ENCODE results near the gene RPS6KL1.

RPS6KL1 gene

GRCh38 chr14:74886001-74886400 is 37.1 kb downstream of the RPS6KL1 start:
- TF ChIP-seq CTCF (IDR thresholded peaks at IDR 0.05; ENCODE audit: borderline replicate concordance, insufficient read depth, low read depth, low read length), result no peak
- H3K4me3 ChIP-seq (ENCODE audit: low read depth, low read length), result no peak overlapping the region

- H3K4me3 ChIP-seq (ENCODE audit: low read depth, low read length), result peak overlapping the region; percentile 74
- TF ChIP-seq CTCF (IDR thresholded peaks at IDR 0.05; ENCODE audit: borderline replicate concordance, insufficient read depth, low read depth, low read length), result no peak
These were observed 40.7 kb downstream of the RPS6KL1 start for GRCh38 chr14:74882103-74882920.

DNA sequence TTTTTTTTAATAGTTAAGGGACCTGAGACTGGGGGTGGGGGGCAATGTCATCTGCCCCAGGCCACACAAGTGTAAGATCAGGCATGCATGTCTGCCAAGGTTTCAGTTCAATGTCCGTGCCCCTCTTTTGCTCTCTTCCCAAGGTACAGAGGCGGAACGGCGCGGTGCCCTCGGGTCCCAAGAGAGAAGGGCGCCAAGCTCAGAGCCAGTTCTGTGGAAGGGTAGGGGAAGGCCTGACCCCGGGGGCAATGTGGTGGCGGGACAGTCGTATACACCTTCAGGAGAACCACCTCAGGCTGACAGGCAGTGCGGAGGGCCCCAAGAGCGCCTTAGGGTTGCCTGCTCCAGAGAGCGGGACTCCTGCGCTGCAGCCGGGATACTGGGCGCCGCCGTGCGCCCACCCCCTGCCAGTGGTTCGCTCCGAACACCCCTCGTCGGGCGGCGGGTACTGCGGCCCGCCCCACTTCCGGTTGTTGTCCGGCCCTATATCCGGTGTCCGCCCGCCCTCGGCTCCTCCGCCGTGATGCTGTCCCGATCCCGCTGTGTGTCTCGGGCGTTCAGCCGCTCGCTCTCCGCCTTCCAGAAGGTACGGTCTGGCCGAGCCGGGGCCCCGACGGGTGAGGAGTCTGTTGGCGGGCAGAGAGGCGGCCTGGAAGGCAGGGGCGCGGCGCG is 41.5 kb downstream of the RPS6KL1 start, which contains the start of gene DLST:
TSS of gene DLST (plus strand) at position 486 of the 672 bp plus-strand sequence. CDS start at position 524, 38 bp downstream.
- TF ChIP-seq CTCF (IDR thresholded peaks at IDR 0.05; ENCODE audit: borderline replicate concordance, insufficient read depth, low read depth, low read length), result no peak
- peak within 1 kb of the TSS; percentile 74 for H3K4me3 ChIP-seq (ENCODE audit: low read depth, low read length)

GRCh38 chr14:74879427-74880182 is 43.5 kb downstream of the RPS6KL1 start:
- no peak for TF ChIP-seq CTCF (IDR thresholded peaks at IDR 0.05; ENCODE audit: borderline replicate concordance, insufficient read depth, low read depth, low read length)
- H3K4me3 ChIP-seq (ENCODE audit: low read depth, low read length), result no peak overlapping the region

DNA sequence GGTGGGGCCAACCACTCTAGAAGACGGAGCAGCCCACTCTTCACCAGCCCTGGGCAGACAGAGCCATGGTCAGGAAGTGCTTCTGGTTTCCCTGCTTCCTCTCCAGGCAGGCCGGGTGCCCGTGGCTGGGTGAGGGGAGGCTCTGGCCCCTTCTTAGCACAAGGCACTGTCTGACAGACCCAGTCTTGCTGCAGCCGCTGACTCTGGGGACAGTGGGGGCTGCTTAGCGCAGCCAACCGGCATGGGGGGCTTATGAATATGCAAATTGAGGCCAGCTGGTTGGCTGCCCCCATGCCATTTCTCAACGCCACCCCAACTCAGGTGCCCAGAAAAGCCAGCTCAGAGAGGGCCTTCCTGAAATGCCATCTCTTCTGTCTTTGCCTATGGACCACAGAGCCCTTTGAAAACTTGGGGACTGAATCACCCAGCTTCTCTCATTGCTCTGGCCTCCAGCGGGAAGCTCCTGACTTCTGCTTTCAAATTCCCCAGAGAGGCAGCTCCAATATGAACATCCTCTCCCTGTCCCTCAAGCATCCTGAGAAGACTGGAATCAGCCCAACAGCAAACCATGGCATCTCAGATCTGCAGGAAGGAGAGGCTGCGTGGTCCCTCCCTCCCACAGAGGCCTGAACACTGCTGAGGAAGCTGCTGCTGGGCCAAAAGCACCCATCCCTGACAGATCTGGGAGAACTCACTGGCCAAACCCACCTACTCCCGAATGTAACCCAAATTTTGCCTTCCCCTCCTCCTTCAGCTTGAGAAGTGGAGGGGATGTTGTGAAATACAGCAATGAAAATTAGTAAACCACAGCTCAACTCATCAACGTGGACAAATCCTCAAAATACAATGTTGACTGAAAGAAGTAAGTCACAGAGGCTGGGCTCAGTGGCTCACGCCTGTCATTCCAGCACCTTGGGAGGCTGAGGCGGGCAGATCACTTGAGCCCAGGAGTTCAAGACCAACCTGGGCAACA is 46.8 kb downstream of the RPS6KL1 start, which contains the start of gene PROX2:
TSS of gene PROX2 (minus strand) at position 205 of the 973 bp plus-strand sequence. CDS start 12,311 bp downstream, outside the sequence.
- no peak within 1 kb of the TSS for H3K4me3 ChIP-seq (ENCODE audit: low read depth, low read length)
- TF ChIP-seq CTCF (IDR thresholded peaks at IDR 0.05; ENCODE audit: borderline replicate concordance, insufficient read depth, low read depth, low read length), result no peak

DNA sequence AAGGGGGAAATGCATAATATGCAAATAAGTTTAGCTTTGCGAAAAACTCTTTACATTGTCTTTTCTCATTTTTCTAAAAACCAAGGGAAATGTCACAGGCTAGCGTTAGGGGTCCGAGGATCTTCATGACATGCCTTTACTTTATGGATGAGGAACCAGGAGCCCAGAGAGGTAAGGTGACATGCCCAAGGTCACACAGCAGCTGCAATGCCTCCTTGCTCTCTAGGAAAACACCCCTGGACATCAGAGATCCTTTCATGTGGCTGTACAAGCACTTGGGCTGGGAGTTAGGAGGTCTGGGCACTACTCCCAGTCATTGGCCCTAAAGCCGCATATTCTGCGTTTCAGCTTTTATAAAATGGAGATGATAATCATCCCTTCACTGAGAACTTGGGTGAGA is 47.9 kb downstream of the RPS6KL1 start:
- TF ChIP-seq CTCF (IDR thresholded peaks at IDR 0.05; ENCODE audit: borderline replicate concordance, insufficient read depth, low read depth, low read length), result no peak
- H3K4me3 ChIP-seq (ENCODE audit: low read depth, low read length), result no peak overlapping the region
